B cell (primary cell): Measurements from ENCODE around the gene TMEM201.

Experiments used
- CTCF ChIP-seq: fragments of 200-600 bp; IDR thresholded peaks from one replicate; pipeline ENCODE4 v1.8.0; 2022; ENCODE audit warnings: antibody characterized with exemption, mild to moderate bottlenecking
- EZH2 ChIP-seq: IDR thresholded peaks from 2 replicates; pipeline ENCODE4 v1.6.1; 2012; ENCODE audit warnings: borderline replicate concordance, low read depth, mild to moderate bottlenecking, moderate library complexity, low read length; ENCODE audit not compliant: insufficient read depth, poor library complexity, severe bottlenecking

- TF ChIP-seq CTCF (no peak), EZH2 (no peak)
These were observed 9.6 kb downstream of the TMEM201 start for GRCh38 chr1:9598316-9598700.
